PC-3 (cell line): ENCODE results near the gene TAF5L. TPM values are rescaled to one million over a fixed set of nuclear protein-coding genes. Genes with fewer than 3 reads are reported as not detected.

Experiments
- ATAC-seq: fragments of 200-7000 bp; cut with Tn5 transposase; 2 replicates; pipeline ENCODE4 v1.9.1; 2020; ENCODE audit warnings: mild to moderate bottlenecking, moderate library complexity
- BruUV-seq: library from RNA; stranded (reverse); fragments of 400-500 nt; replicated peaks from 2 replicates; lab custom pipeline; 2021; lab: Mats Ljungman, UMichigan
- CTCF ChIA-PET: fragments of 300-600 bp; sonication (Branson Sonifier 250); formaldehyde crosslinking; loops from one replicate; lab custom pipeline; 2022; ENCODE audit warnings: antibody characterized with exemption; lab: Charles Lee
- POLR2A ChIA-PET: fragments of 300-600 bp; sonication (Branson Sonifier 250); formaldehyde crosslinking; loops from one replicate; lab custom pipeline; 2022; ENCODE audit warnings: antibody characterized with exemption; ENCODE audit not compliant: unreplicated experiment; lab: Charles Lee
- DNase-seq: peaks from one replicate; pipeline ENCODE4 v3.0.0-alpha.2; 2015
- H2AFZ ChIP-seq: fragments of 300-600 bp; sonication (generic); 2 replicates; pipeline ENCODE4 v1.6.0; 2016; ENCODE audit warnings: antibody characterized with exemption, low read length
- H3F3A ChIP-seq: fragments of 300-600 bp; sonication (generic); one replicate; pipeline ENCODE4 v1.6.0; 2017; ENCODE audit warnings: antibody characterized with exemption, low read length, control low read depth, mild to moderate bottlenecking; ENCODE audit not compliant: unreplicated experiment
- H3K27ac ChIP-seq: fragments of 300-600 bp; sonication (generic); 2 replicates; pipeline ENCODE4 v1.5.1; 2016; ENCODE audit warnings: mild to moderate bottlenecking, low read length
- H3K27me3 ChIP-seq: fragments of 300-600 bp; sonication (generic); 2 replicates; pipeline ENCODE4 v1.6.1; 2016; ENCODE audit warnings: low read length, mixed read lengths
- H3K36me3 ChIP-seq: fragments of 300-600 bp; sonication (generic); 2 replicates; pipeline ENCODE4 v1.6.1; 2016; ENCODE audit warnings: low read depth, mixed run types, low read length, mixed read lengths
- H3K4me1 ChIP-seq: fragments of 300-600 bp; sonication (generic); 2 replicates; pipeline ENCODE4 v1.5.1; 2016; ENCODE audit warnings: low read length; ENCODE audit not compliant: insufficient read depth
- H3K4me2 ChIP-seq: fragments of 300-600 bp; sonication (generic); 2 replicates; pipeline ENCODE4 v1.6.0; 2016; ENCODE audit warnings: low read length
- H3K4me3 ChIP-seq: fragments of 300-600 bp; sonication (generic); 2 replicates; pipeline ENCODE4 v1.5.1; 2016; ENCODE audit warnings: mild to moderate bottlenecking, low read length, mixed read lengths
- H3K79me2 ChIP-seq: fragments of 300-600 bp; sonication (generic); 2 replicates; pipeline ENCODE4 v1.6.1; 2017; ENCODE audit warnings: low read length, mixed read lengths
- H3K9ac ChIP-seq: fragments of 300-600 bp; sonication (generic); 2 replicates; pipeline ENCODE4 v1.6.0; 2016; ENCODE audit warnings: mild to moderate bottlenecking, low read length
- H3K9me2 ChIP-seq: fragments of 300-600 bp; sonication (generic); replicated peaks from 2 replicates; pipeline ENCODE4 v1.6.1; 2016; ENCODE audit warnings: mixed run types, low read length, mixed read lengths
- H3K9me3 ChIP-seq: fragments of 300-600 bp; sonication (generic); 2 replicates; pipeline ENCODE4 v1.6.1; 2016; ENCODE audit warnings: low read length, mixed read lengths
- H4K20me1 ChIP-seq: fragments of 300-600 bp; sonication (generic); 2 replicates; pipeline ENCODE4 v1.6.1; 2016; ENCODE audit warnings: low read length, mixed read lengths
- EZH2 ChIP-seq: fragments of 300-600 bp; sonication (generic); IDR thresholded peaks from one replicate; pipeline ENCODE4 v1.6.1; 2017; ENCODE audit warnings: antibody characterized with exemption, mild to moderate bottlenecking, low read length; ENCODE audit not compliant: unreplicated experiment
- EZH2phosphoT487 ChIP-seq: fragments of 300-600 bp; sonication (generic); IDR thresholded peaks from 2 replicates; pipeline ENCODE4 v1.6.1; 2018; ENCODE audit warnings: mild to moderate bottlenecking, antibody characterized with exemption, low read length, borderline replicate concordance
- intact Hi-C: fragments of 100-400 bp; cut with micrococcal nuclease; formaldehyde crosslinking; loops from 2 replicates; pipeline ENCODE4 v1.9.0; 2023
- total RNA-seq: library from RNA; depleted of rRNA; stranded (reverse); fragments of >200 nt; gene quantifications from 2 replicates; pipeline ENCODE4 v1.2.3, GENCODE V29; 2014
- TF ChIP-seq, protein P1 (sequence below): fragments of 300-600 bp; sonication (generic); conservative IDR thresholded peaks from 2 replicates; pipeline ENCODE4 v1.5.1; 2017; ENCODE audit warnings: antibody characterized with exemption, low read depth, mild to moderate bottlenecking, low read length

TAF5L gene
- total RNA-seq, 1 experiment from 2014 or later: 24.2 TPM

DNA sequence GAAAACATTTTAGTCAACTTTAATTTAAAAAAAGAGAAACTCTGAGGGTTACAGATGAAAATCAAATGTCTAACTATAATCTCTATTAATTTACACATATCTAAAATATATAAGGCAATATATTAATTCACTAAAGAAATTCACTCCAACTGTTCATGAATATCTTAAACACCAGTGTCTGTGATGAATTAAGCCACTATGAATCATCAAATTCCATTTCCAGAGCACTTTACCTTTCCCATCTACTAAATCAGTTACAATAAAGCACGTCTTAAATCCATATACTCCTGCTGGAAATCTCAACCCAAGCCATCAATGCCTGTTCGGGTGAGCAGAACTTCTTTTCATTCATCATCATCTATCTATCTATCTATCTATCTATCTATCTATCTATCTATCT lies 4.3 kb downstream of the TAF5L start:
- Histone ChIP-seq H2AFZ (no peak overlapping the region), H3K79me2 (peaks cover 94% of the 10 kb centered on the region), H3K9me2 (no peaks in the 10 kb centered on the region), H4K20me1 (peaks cover 45% of the 10 kb centered on the region), H3K27ac (no peak overlapping the region), H3K9me3 (no peaks in the 10 kb centered on the region), H3K4me2 (no peak overlapping the region), H3K4me3 (no peak overlapping the region), H3K9ac (no peak overlapping the region), H3K36me3 (no peaks in the 10 kb centered on the region; the same call in 1 of the 2 replicates), H3K27me3 (no peaks in the 10 kb centered on the region), H3F3A (no peaks in the 10 kb centered on the region), H3K4me1 (peaks cover 12% of the 10 kb centered on the region)
- ChIA-PET POLR2A (no interaction called here), CTCF (no interaction called here)
- DNase-seq: no peak
- TF ChIP-seq, protein P1, sequence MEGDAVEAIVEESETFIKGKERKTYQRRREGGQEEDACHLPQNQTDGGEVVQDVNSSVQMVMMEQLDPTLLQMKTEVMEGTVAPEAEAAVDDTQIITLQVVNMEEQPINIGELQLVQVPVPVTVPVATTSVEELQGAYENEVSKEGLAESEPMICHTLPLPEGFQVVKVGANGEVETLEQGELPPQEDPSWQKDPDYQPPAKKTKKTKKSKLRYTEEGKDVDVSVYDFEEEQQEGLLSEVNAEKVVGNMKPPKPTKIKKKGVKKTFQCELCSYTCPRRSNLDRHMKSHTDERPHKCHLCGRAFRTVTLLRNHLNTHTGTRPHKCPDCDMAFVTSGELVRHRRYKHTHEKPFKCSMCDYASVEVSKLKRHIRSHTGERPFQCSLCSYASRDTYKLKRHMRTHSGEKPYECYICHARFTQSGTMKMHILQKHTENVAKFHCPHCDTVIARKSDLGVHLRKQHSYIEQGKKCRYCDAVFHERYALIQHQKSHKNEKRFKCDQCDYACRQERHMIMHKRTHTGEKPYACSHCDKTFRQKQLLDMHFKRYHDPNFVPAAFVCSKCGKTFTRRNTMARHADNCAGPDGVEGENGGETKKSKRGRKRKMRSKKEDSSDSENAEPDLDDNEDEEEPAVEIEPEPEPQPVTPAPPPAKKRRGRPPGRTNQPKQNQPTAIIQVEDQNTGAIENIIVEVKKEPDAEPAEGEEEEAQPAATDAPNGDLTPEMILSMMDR: no peak
- TF ChIP-seq EZH2 (no peak), EZH2phosphoT487 (no peak)
- ATAC-seq: no peak
- intact Hi-C loops: no loop called here
- BruUV-seq: no TSS peak

- Histone ChIP-seq H3K4me1 (peaks cover 12% of the 10 kb centered on the region), H2AFZ (no peak overlapping the region), H3K9me3 (no peaks in the 10 kb centered on the region), H3K27ac (no peak overlapping the region), H3K27me3 (no peaks in the 10 kb centered on the region), H3F3A (no peaks in the 10 kb centered on the region), H3K36me3 (no peaks in the 10 kb centered on the region; the same call in 1 of the 2 replicates), H3K9me2 (no peaks in the 10 kb centered on the region), H3K4me3 (no peak overlapping the region), H4K20me1 (peaks cover 42% of the 10 kb centered on the region), H3K4me2 (no peak overlapping the region), H3K79me2 (peaks cover 94% of the 10 kb centered on the region), H3K9ac (no peak overlapping the region)
- ATAC-seq: no peak
- no peak for DNase-seq
- no TSS peak for BruUV-seq
- TF ChIP-seq EZH2phosphoT487 (no peak), EZH2 (no peak)
- TF ChIP-seq, protein P1: no peak
- ChIA-PET CTCF (no interaction called here), POLR2A (no interaction called here)
- intact Hi-C loops: no loop called here
These were observed 5.0 kb downstream of the TAF5L start for GRCh38 chr1:229620876-229621275.

DNA sequence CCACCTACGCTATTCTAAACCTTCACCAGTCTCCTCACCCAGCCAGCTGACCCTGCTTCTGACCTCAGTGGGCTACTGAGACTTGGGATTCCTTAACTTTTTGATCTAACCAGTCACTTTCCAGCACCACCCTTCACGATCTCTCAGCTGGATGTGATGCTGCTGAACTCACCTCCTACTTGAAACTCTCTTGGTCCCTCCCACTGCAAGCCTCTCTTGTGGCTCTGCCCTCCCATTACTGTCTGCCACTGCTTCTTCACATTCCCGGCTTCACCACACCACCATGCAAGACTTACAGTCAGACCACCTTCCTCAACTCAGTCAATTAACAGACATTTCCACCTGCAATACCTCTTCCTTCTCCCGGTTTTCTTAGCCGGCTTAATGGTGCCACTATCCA lies 6.3 kb downstream of the TAF5L start:
- Histone ChIP-seq H3K4me2 (no peak overlapping the region), H3K4me1 (peaks cover 11% of the 10 kb centered on the region), H3F3A (no peaks in the 10 kb centered on the region), H3K9ac (no peak overlapping the region), H3K27ac (no peak overlapping the region), H3K9me2 (no peaks in the 10 kb centered on the region), H3K27me3 (no peaks in the 10 kb centered on the region), H3K4me3 (no peak overlapping the region), H3K79me2 (peaks cover 94% of the 10 kb centered on the region), H2AFZ (no peak overlapping the region), H4K20me1 (peaks cover 42% of the 10 kb centered on the region), H3K36me3 (peaks cover under 1% of the 10 kb centered on the region; the same call in 1 of the 2 replicates), H3K9me3 (no peaks in the 10 kb centered on the region)
- intact Hi-C loops: no loop called here
- no peak for DNase-seq
- no peak for ATAC-seq
- POLR2A ChIA-PET: no interaction called here
- CTCF ChIA-PET: no interaction called here
- TF ChIP-seq EZH2phosphoT487 (no peak), EZH2 (no peak)
- TF ChIP-seq, protein P1: no peak
- no TSS peak for BruUV-seq
